MM.1S (cell line): ENCODE data around the gene DDIAS.

Experiments used
- DNase-seq: peaks from one replicate; pipeline ENCODE4 v3.0.0-alpha.2; 2015
- H2AFZ ChIP-seq: fragments of 300-600 bp; sonication (generic); 2 replicates; pipeline ENCODE4 v1.6.0; 2016; ENCODE audit warnings: antibody characterized with exemption, low read length
- H3F3A ChIP-seq: fragments of 300-600 bp; sonication (generic); 2 replicates; pipeline ENCODE4 v1.6.1; 2016; ENCODE audit warnings: mild to moderate bottlenecking, antibody characterized with exemption, low read length, moderate library complexity, mixed read lengths; ENCODE audit not compliant: insufficient read depth
- H3K27ac ChIP-seq: fragments of 300-600 bp; sonication (generic); 2 replicates; pipeline ENCODE4 v1.5.1; 2016; ENCODE audit warnings: mild to moderate bottlenecking, low read length
- H3K27me3 ChIP-seq: fragments of 300-600 bp; sonication (generic); replicated peaks from 2 replicates; pipeline ENCODE4 v1.6.0; 2016; ENCODE audit warnings: low read length; ENCODE audit not compliant: insufficient read depth
- H3K36me3 ChIP-seq: fragments of 300-600 bp; sonication (generic); replicated peaks from 2 replicates; pipeline ENCODE4 v1.6.1; 2016; ENCODE audit warnings: mild to moderate bottlenecking, low read length, mixed read lengths; ENCODE audit not compliant: insufficient read depth
- H3K4me1 ChIP-seq: fragments of 300-600 bp; sonication (generic); 2 replicates; pipeline ENCODE4 v1.6.1; 2016; ENCODE audit warnings: low read length, mixed read lengths
- H3K4me2 ChIP-seq: fragments of 300-600 bp; sonication (generic); 2 replicates; pipeline ENCODE4 v1.6.0; 2016; ENCODE audit warnings: low read depth, low read length
- H3K4me3 ChIP-seq: fragments of 300-600 bp; sonication (generic); 2 replicates; pipeline ENCODE4 v1.5.1; 2016; ENCODE audit warnings: low read length, mixed read lengths
- H3K79me2 ChIP-seq: fragments of 300-600 bp; sonication (generic); 2 replicates; pipeline ENCODE4 v1.6.1; 2016; ENCODE audit warnings: mixed run types, low read length, mixed read lengths
- H3K9ac ChIP-seq: fragments of 300-600 bp; sonication (generic); 2 replicates; pipeline ENCODE4 v1.6.1; 2016; ENCODE audit warnings: low read length, mixed read lengths
- H3K9me2 ChIP-seq: fragments of 300-600 bp; sonication (generic); replicated peaks from 2 replicates; pipeline ENCODE4 v1.6.1; 2016; ENCODE audit warnings: mild to moderate bottlenecking, low read length, mixed read lengths; ENCODE audit not compliant: insufficient read depth
- H3K9me3 ChIP-seq: fragments of 300-600 bp; sonication (generic); replicated peaks from 2 replicates; pipeline ENCODE4 v1.6.1; 2016; ENCODE audit warnings: mild to moderate bottlenecking, low read length, mixed read lengths; ENCODE audit not compliant: insufficient read depth
- H4K20me1 ChIP-seq: fragments of 300-600 bp; sonication (generic); 2 replicates; pipeline ENCODE4 v1.6.1; 2016; ENCODE audit warnings: mild to moderate bottlenecking, low read length, moderate library complexity, mixed read lengths; ENCODE audit not compliant: insufficient read depth
- CTCF ChIP-seq: fragments of 300-600 bp; sonication (generic); IDR thresholded peaks from 2 replicates; pipeline ENCODE4 v1.5.1; 2016; ENCODE audit warnings: antibody characterized with exemption, low read length, mixed read lengths
- EZH2 ChIP-seq: fragments of 300-600 bp; sonication (generic); optimal IDR thresholded peaks from 2 replicates; pipeline ENCODE3; 2017; ENCODE audit warnings: low read depth, mild to moderate bottlenecking, antibody characterized with exemption, low read length, mixed read lengths
- EZH2phosphoT487 ChIP-seq: fragments of 300-600 bp; sonication (generic); IDR thresholded peaks from 2 replicates; pipeline ENCODE4 v1.6.1; 2018; ENCODE audit warnings: antibody characterized with exemption, low read length

The DDIAS gene

GRCh38 chr11:82898241-82898640, 3.3 kb upstream of the DDIAS start:
- no peak overlapping the region for H3K4me3 ChIP-seq
- no peak overlapping the region for H3K27ac ChIP-seq
- peaks cover 9% of the 10 kb centered on the region for H3F3A ChIP-seq
- no peak for DNase-seq
- H2AFZ ChIP-seq: no peak overlapping the region
- H3K9ac ChIP-seq: no peak overlapping the region
- TF ChIP-seq EZH2phosphoT487 (no peak), EZH2 (no peak), CTCF (no peak)
- no peaks in the 10 kb centered on the region for H4K20me1 ChIP-seq
- H3K27me3 ChIP-seq: no peaks in the 10 kb centered on the region
- no peaks in the 10 kb centered on the region for H3K36me3 ChIP-seq
- H3K4me2 ChIP-seq: no peak overlapping the region
- H3K9me2 ChIP-seq: no peaks in the 10 kb centered on the region
- H3K9me3 ChIP-seq: no peaks in the 10 kb centered on the region
- peaks cover 33% of the 10 kb centered on the region for H3K79me2 ChIP-seq
- peaks cover 26% of the 10 kb centered on the region for H3K4me1 ChIP-seq

GRCh38 chr11:82899186-82899820, 2.2 kb upstream of the DDIAS start:
- Histone ChIP-seq H3K9me2 (no peaks in the 10 kb centered on the region), H3K9ac (peak overlapping the region; percentile 81; the same call in 1 of the 2 replicates), H3K79me2 (peaks cover 39% of the 10 kb centered on the region), H3K27me3 (no peaks in the 10 kb centered on the region), H3K4me2 (peak overlapping the region; percentile 97), H2AFZ (0 out of 2 replicates have a peak overlapping the region, but pooled peaks have one; percentile 97), H3K27ac (no peak overlapping the region), H3F3A (peaks cover 9% of the 10 kb centered on the region), H3K36me3 (no peaks in the 10 kb centered on the region), H3K9me3 (no peaks in the 10 kb centered on the region), H4K20me1 (no peaks in the 10 kb centered on the region), H3K4me3 (peak overlapping the region; percentile 72), H3K4me1 (peaks cover 26% of the 10 kb centered on the region)
- TF ChIP-seq EZH2phosphoT487: no peak
- TF ChIP-seq CTCF: no peak
- TF ChIP-seq EZH2: no peak
- DNase-seq: no peak

GRCh38 chr11:82899957-82900276, 1.6 kb upstream of the DDIAS start:
- peak overlapping the region; percentile 97 for H2AFZ ChIP-seq
- H3K79me2 ChIP-seq: peaks cover 45% of the 10 kb centered on the region
- no peak for DNase-seq
- TF ChIP-seq CTCF: no peak
- peaks cover 26% of the 10 kb centered on the region for H3K4me1 ChIP-seq
- H3K4me2 ChIP-seq: peak overlapping the region; percentile 97
- no peaks in the 10 kb centered on the region for H3K27me3 ChIP-seq
- H3K9me3 ChIP-seq: no peaks in the 10 kb centered on the region
- H4K20me1 ChIP-seq: no peaks in the 10 kb centered on the region
- peak overlapping the region; percentile 72 for H3K4me3 ChIP-seq
- H3K9me2 ChIP-seq: no peaks in the 10 kb centered on the region
- H3K27ac ChIP-seq: peak overlapping the region; percentile 82; the same call in 1 of the 2 replicates
- peaks cover 9% of the 10 kb centered on the region for H3F3A ChIP-seq
- no peaks in the 10 kb centered on the region for H3K36me3 ChIP-seq
- peak overlapping the region; percentile 81 for H3K9ac ChIP-seq
